Hypothalamus (tissue), 51 donors: ENCODE results near the gene SLC35E4.
"Not testable (repeated sequence)": the region's sequence is repeated elsewhere in the genome, so short reads cannot be mapped to it uniquely, and the experiment has no call there.

ENCODE experiments used
- DNase-seq, 51 donors: peaks; one replicate each; lab custom pipeline; 2025; lab: John Stamatoyannopoulos, UW

SLC35E4 gene

GRCh38 chr22:30648825-30649224 lies 13.2 kb downstream of the SLC35E4 start:
- no peak for DNase-seq

GRCh38 chr22:30649430-30650007 lies 13.9 kb downstream of the SLC35E4 start:
- peak in 4 of 51 donors; percentile 9 to 71 (median 15) for DNase-seq

DNA sequence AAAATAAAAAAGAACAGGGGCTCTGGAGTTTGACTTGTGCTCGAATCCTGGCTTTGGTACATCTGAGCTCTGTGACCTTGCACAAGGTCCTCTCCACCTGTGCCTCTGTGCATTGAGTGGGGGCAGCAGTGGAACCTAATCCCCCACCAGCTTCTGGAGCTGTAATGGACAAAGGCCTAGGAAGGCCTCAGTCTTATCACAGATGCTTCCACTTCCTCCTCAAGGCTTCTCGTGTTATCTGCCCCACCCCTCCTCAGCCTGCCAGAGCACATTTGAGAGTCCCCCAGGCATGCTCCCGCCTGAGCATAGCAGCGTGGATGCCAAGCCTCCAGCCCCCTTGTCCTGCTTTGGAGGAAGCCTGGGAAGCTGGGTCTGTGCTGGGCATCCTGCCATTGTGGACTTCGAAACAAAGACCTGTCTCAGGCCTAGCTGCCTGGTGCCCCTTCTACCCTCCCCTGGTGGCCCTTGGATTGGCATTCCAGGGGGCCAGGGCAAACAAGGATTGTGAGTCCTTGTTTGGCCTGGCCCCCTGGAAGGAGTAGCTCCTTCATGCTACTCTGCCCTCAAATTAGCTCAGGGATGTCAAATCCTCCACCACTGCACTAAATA lies 15.0 kb downstream of the SLC35E4 start:
- DNase-seq, result peak in 45 of 51 donors; percentile 13 to 87 (median 57)

GRCh38 chr22:30652852-30653251 lies 17.3 kb downstream of the SLC35E4 start:
- no peak for DNase-seq

- DNase-seq, result no peak
These were observed 18.8 kb downstream of the SLC35E4 start for GRCh38 chr22:30654361-30654760.

DNA sequence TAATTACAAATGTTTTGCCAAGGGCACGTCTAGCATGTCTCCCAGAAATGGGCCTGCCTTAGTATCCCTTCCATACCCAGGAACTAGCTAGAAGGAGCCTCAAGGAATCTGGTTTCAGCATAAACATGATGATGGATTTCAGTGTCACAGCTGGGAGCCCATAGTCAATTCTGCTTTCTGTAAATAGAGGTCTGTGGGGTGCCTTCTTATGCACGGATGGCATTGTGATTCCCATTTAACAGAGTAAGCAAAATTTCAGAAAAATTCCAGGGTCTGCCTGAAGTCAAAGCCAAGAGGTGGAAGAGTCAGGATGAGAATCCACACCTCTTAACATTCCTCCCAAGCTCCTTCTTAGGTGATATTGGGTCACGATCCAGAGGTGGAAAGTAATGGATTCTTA lies 20.0 kb downstream of the SLC35E4 start:
- no peak for DNase-seq

- no peak for DNase-seq
These were observed 26.5 kb downstream of the SLC35E4 start for GRCh38 chr22:30662040-30662439.

DNA sequence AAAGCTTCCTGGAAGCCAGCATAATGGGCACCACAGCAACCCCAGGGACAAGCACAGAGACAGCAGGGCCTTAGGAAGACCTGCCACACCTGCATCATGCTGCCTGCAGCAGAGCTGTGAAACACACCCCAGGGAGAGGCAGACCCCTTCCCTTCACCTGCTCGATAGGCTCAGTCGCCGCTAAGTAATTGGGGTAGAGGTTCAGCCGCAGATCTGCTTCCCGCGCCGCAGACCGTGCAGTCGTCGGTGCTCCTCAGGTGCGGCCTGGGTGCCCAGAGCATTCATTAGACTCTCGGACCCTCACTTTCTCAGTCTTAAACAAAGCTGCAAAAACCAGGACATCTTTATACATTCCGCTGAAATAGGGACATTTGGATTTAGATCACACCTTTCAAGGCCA lies 29.2 kb downstream of the SLC35E4 start:
- DNase-seq, result no peak

DNA sequence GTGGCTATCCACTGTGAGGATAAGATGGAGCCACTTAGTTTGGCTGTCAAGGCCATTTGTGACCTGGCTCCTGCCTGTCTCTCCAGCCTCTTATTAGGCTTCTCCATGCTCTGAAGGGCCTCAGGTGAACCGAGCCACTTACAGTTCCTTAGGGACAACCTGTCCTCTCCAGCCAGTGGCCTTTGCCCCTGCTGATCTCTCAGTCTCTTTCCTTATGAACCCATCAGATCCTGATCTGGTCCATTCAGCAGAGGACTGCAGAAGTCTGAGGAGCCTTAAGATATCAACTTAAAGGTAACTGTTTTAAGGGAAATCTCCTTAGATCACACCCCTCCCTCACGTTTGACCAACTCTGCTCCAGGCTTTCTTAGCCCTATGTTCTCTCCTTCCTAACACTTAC lies 29.7 kb downstream of the SLC35E4 start:
- no peak for DNase-seq

DNA sequence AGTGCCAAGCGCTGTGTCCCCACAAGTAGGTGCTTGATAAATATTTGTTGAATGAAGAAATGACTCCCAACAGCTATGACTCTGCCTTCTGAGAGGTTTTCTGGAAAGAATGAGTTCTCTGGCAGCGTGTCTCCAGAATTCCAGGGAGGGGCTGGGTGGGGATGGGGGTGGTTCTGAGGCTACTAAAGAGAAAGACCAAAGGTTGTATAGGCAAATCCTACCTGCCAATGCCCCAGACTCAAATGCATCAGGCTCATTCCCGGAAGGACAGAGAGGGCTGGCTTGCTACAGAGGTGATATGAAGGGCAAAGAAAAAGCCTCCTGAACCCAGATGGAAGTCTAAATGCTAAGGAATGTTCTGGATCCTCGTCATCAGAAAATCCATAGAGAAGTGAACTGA lies 30.2 kb downstream of the SLC35E4 start:
- DNase-seq, result no peak

GRCh38 chr22:30667107-30667493 lies 31.5 kb downstream of the SLC35E4 start:
- DNase-seq, result peak in 2 of 51 donors; percentile 43 to 55

GRCh38 chr22:30667494-30668385 lies 32.2 kb downstream of the SLC35E4 start, which contains the start of gene DUSP18:
Gene DUSP18, minus strand, starts transcription at chr22:30667875. Its CDS starts 3,872 bp downstream, at chr22:30664003.
- DNase-seq, result peak; percentile 60 to 96 (median 88)

GRCh38 chr22:30668386-30668710 lies 32.8 kb downstream of the SLC35E4 start:
- no peak for DNase-seq

GRCh38 chr22:30671071-30671470 lies 35.5 kb downstream of the SLC35E4 start:
- DNase-seq, result no peak

DNA sequence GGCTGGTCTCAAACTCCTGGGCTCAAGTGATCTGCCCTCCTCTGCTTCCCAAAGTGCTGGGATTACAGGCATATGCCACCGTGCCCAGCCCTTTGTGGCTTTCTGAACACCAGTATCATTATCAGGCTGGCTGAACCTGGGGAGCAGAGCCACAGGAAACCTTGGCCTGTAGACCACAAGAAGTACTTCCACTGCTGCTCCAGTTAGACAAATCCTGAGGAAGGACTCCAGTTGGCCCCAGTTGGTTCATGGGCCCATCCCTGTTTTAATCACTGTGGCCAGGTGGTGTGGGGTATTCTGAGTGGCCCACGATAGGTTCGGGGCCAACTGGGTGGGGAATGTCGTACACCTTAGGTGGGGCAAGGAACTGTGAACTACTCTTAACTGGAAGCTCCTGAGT lies 37.6 kb downstream of the SLC35E4 start:
- DNase-seq, result no peak

DNA sequence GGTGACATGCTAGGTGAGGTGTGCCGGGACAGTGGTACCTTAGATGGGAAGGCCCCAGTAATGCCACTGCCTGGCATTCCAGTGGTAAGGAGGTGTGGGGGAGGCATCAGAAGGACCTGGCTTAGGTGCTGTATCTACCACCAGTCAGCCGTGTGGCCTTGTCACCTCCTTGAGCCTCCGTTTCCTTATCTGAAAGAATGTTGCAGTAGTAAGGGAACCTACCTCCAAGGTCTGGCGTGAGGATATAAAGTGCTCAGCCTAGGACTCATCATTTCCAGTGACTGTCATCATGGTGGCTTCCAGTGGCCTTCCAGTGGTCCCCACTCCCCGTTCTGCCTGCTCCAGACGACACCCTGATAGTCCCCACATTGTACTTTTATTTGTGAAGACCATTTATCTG lies 38.9 kb downstream of the SLC35E4 start:
- no peak for DNase-seq

DNA sequence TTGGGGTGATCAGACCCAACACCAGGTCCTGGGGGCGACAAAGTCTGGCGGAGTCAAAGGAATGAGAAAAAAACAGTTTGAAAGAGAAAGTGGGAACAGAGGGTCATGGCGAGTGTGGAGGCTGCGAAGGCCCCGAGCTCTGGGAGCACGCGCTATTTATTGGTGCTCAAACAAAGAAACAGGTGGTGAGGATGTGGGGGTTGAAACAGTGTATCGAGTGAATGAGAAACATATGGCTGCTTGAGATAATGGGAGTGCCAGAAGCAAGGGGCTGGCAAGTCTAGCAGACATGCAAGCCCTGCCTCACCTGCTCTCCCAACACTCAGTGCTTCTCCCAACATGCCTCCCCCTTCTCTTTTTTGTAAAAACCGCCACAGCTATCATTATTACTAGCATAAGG lies 39.9 kb downstream of the SLC35E4 start:
- DNase-seq, result no peak

GRCh38 chr22:30676565-30676964 lies 41.0 kb downstream of the SLC35E4 start:
- not testable (repeated sequence) for DNase-seq

DNA sequence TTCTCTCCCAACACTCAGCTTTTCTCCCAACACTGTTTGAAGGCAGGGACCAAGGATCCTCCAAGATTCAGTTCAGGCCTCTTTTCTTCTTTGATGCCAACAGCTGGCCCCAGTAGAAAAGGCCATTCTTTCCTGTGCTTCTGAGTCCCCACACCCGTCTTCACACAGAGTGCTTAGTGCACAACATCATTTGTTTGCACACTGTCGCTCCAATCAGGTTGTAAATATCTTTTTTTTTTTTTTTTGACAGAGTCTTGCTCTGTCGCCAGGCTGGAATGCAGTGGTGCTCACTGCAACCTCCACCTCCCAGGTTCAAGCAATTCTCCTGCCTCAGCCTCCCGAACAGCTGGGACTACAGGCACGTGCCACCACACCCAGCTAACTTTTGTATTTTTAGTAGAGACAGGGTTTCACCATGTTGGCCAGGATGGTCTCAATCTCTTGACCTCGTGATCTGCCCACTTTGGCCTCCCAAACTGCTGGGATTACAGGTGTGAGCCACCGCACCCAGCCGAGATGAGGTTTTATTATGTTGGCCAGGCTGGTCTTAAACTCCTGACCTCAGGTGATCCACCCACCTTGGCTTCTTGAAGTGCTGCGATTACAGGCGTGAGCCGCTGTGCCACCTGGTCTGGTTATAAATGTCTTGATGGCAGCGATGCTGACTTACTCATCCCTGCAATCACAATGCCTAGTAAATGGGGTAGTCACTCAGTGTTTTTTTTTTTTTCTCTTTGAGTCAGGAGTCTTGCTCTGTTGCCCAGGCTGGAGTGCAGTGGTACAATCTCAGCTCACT lies 44.5 kb downstream of the SLC35E4 start:
- not testable (repeated sequence) for DNase-seq

- DNase-seq, result peak in 1 of 51 donors; percentile 41
These were observed 45.6 kb downstream of the SLC35E4 start for GRCh38 chr22:30680991-30681770.
